Measurements from ENCODE around the gene METTL15.
"Not testable (repeated sequence)": the region's sequence is repeated elsewhere in the genome, so short reads cannot be mapped to it uniquely, and the experiment has no call there.

DNA sequence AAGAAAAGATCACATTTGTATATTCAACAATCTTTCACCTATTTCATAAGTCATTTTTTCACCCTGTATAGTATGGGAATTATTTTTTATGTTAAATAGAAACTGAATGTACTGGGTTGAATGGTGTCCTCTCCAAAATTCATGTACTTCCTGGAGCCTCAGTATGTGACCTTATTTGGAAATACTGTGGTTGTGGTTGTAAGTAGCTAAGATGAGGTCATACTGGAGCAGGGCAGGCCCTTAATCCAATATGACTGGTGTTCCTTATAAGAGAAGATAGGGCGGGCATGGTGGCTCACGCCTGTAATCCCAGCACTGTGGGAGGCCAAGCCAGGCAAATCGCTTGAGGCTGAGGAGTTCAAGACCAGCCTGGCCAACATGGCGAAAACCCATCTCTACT is 224.2 kb downstream of the METTL15 start:
- TF ChIP-seq, protein P1, sequence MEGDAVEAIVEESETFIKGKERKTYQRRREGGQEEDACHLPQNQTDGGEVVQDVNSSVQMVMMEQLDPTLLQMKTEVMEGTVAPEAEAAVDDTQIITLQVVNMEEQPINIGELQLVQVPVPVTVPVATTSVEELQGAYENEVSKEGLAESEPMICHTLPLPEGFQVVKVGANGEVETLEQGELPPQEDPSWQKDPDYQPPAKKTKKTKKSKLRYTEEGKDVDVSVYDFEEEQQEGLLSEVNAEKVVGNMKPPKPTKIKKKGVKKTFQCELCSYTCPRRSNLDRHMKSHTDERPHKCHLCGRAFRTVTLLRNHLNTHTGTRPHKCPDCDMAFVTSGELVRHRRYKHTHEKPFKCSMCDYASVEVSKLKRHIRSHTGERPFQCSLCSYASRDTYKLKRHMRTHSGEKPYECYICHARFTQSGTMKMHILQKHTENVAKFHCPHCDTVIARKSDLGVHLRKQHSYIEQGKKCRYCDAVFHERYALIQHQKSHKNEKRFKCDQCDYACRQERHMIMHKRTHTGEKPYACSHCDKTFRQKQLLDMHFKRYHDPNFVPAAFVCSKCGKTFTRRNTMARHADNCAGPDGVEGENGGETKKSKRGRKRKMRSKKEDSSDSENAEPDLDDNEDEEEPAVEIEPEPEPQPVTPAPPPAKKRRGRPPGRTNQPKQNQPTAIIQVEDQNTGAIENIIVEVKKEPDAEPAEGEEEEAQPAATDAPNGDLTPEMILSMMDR (IDR thresholded peaks at IDR 0.05): not testable (repeated sequence)
- TF ChIP-seq EZH2 (IDR thresholded peaks at IDR 0.05; ENCODE audit: borderline replicate concordance, insufficient read depth, low read depth, low read length, poor library complexity, severe bottlenecking): not testable (repeated sequence)
